GM12878 (cell line): ENCODE results near the gene B3GALT6. TPM values are rescaled to one million over a fixed set of nuclear protein-coding genes. Genes with fewer than 3 reads are reported as not detected.
A peak's percentile ranks its signal among the peaks of the same experiment; 100 is the strongest.

Experiments used
- CBFB ChIP-seq: IDR thresholded peaks from 2 replicates; pipeline ENCODE4 v1.6.1; 2016; ENCODE audit warnings: antibody characterized with exemption, low read depth
- CHD2 ChIP-seq: IDR thresholded peaks from 2 replicates; pipeline ENCODE4 v1.6.1; 2011; ENCODE audit warnings: low read depth, low read length, improper control_type of control experiment, borderline replicate concordance
- FOXK2 ChIP-seq: fragments of 450-650 bp; IDR thresholded peaks from 2 replicates; pipeline ENCODE4 v1.6.1; 2017; ENCODE audit warnings: mild to moderate bottlenecking, moderate library complexity
- FOXM1 ChIP-seq: IDR thresholded peaks from 2 replicates; pipeline ENCODE4 v1.6.1; 2012; ENCODE audit warnings: low read depth, mild to moderate bottlenecking, inconsistent platforms, low read length, moderate library complexity
- GABPA ChIP-seq: IDR thresholded peaks from 2 replicates; pipeline ENCODE4 v1.6.1; 2014; ENCODE audit warnings: antibody characterized with exemption, low read depth, mild to moderate bottlenecking, inconsistent platforms
- GATAD2B ChIP-seq: fragments of 450-650 bp; conservative IDR thresholded peaks from 2 replicates; pipeline ENCODE4 v1.6.1; 2017; ENCODE audit warnings: low read depth, mild to moderate bottlenecking, moderate library complexity
- HCFC1 ChIP-seq: fragments of 150-350 bp; IDR thresholded peaks from 2 replicates; pipeline ENCODE4 v1.6.1; 2014; ENCODE audit warnings: low read length
- HSF1 ChIP-seq: fragments of 150-350 bp; IDR thresholded peaks from 2 replicates; pipeline ENCODE4 v1.6.1; 2014; ENCODE audit warnings: mild to moderate bottlenecking, low read depth, low read length
- IRF3 ChIP-seq: fragments of 450-650 bp; IDR thresholded peaks from 2 replicates; pipeline ENCODE4 v1.6.1; 2014; ENCODE audit warnings: mild to moderate bottlenecking
- IRF4 ChIP-seq: IDR thresholded peaks from 2 replicates; pipeline ENCODE4 v1.6.1; 2011; ENCODE audit warnings: low read depth, low read length
- KDM1A ChIP-seq: fragments of 200-600 bp; sonication (generic); IDR thresholded peaks from 2 replicates; pipeline ENCODE4 v1.6.1; 2016; ENCODE audit warnings: borderline replicate concordance
- KLF5 ChIP-seq: fragments of 450-650 bp; IDR thresholded peaks from 2 replicates; pipeline ENCODE4 v1.6.1; 2014; ENCODE audit warnings: mild to moderate bottlenecking; ENCODE audit not compliant: partially characterized antibody
- MYB ChIP-seq: fragments of 150-350 bp; IDR thresholded peaks from 2 replicates; pipeline ENCODE4 v1.6.1; 2014; ENCODE audit warnings: mild to moderate bottlenecking, low read depth, low read length, borderline replicate concordance
- PAX5 ChIP-seq: IDR thresholded peaks from 2 replicates; pipeline ENCODE4 v1.6.1; 2011; ENCODE audit warnings: low read depth, low read length, borderline replicate concordance
- RB1 ChIP-seq: fragments of 450-650 bp; formaldehyde crosslinking; IDR thresholded peaks from 2 replicates; pipeline ENCODE4 v1.6.1; 2017; ENCODE audit warnings: mild to moderate bottlenecking, borderline replicate concordance
- SMAD5 ChIP-seq: IDR thresholded peaks from 2 replicates; pipeline ENCODE4 v1.6.1; 2016; ENCODE audit warnings: antibody characterized with exemption, low read depth
- SPI1 ChIP-seq: IDR thresholded peaks from 2 replicates; pipeline ENCODE4 v1.6.1; 2011; ENCODE audit warnings: low read depth, mild to moderate bottlenecking, low read length, moderate library complexity, borderline replicate concordance; ENCODE audit not compliant: insufficient read depth
- SUPT20H ChIP-seq: IDR thresholded peaks from 2 replicates; pipeline ENCODE4 v1.6.1; 2011; ENCODE audit warnings: low read depth, mild to moderate bottlenecking, low read length, moderate library complexity, borderline replicate concordance; ENCODE audit not compliant: control insufficient read depth
- TCF7 ChIP-seq: IDR thresholded peaks from 2 replicates; pipeline ENCODE4 v1.6.1; 2014; ENCODE audit warnings: antibody characterized with exemption, borderline replicate concordance
- YY1 ChIP-seq: IDR thresholded peaks from 2 replicates; pipeline ENCODE4 v1.6.1; 2011; ENCODE audit warnings: low read depth, mild to moderate bottlenecking, low read length
- ZBTB33 ChIP-seq: fragments of 450-650 bp; IDR thresholded peaks from 2 replicates; pipeline ENCODE4 v1.6.1; 2017; ENCODE audit warnings: mild to moderate bottlenecking
- ZNF24 ChIP-seq: fragments of 450-650 bp; IDR thresholded peaks from 2 replicates; pipeline ENCODE4 v1.6.1; 2017; ENCODE audit warnings: antibody characterized with exemption, mild to moderate bottlenecking
- ZNF274 ChIP-seq: IDR thresholded peaks from one replicate; pipeline ENCODE4 v1.8.0; 2011; ENCODE audit not compliant: insufficient read length, insufficient read depth
- polyA plus RNA-seq, 11 experiments: library from polyadenylated mRNA; depleted of rRNA in 4 of 11; unstranded in 6 of 11; stranded (reverse) in 5 of 11; fragments of >200 nt; fragmentation: Nextera tagmentation in 4 of 11; fragmentation: Illumina TruSeq in 1 of 11; extraction: Ambion mirVana in 4 of 11; extraction: Trizol in 1 of 11; gene quantifications; 1 replicate in 1 of 11; 2 replicates in 10 of 11; pipeline versions ENCODE4 v1.2.1 to v1.2.3, GENCODE V29; 2011 to 2016; ENCODE audit warnings: inconsistent platforms in 2 of 11, missing spikeins in 2 of 11, low read depth in 1 of 11
- total RNA-seq, 4 experiments: library from RNA; depleted of rRNA in 3 of 4; stranded (reverse); fragments of >200 nt in 3 of 4; fragmentation: Illumina TruSeq in 1 of 4; extraction: Trizol in 1 of 4; gene quantifications; 2 replicates each; pipeline versions ENCODE4 v1.2.1 to v1.2.3, GENCODE V29; 2013 to 2021
- TF ChIP-seq, protein P1 (sequence below): IDR thresholded peaks from 2 replicates; pipeline ENCODE4 v1.6.1; 2012; ENCODE audit warnings: low read depth, low read length, improper control_type of control experiment
- TF ChIP-seq, protein P2 (sequence below): fragments of 450-650 bp; IDR thresholded peaks from 2 replicates; pipeline ENCODE4 v1.6.1; 2017; ENCODE audit warnings: borderline replicate concordance

B3GALT6 gene
- total and polyA plus RNA-seq, 10 of the 15 experiments (the other 5 are each of a cell fraction or from before 2014, with no cell fraction given) = 0.53 to 20.8 (median 4.5) TPM

GRCh38 chr1:1273512-1274298 is 41.7 kb downstream of the B3GALT6 start, which contains the start of gene UBE2J2 (continued):
- no peak for TF ChIP-seq IRF3
- TF ChIP-seq IRF4 = no peak
- peak; percentile 33; the same call in 1 of the 2 replicates for TF ChIP-seq SMAD5
- TF ChIP-seq CHD2 = peak; percentile 88
- TF ChIP-seq HCFC1 = peak; percentile 77
- 0 out of 2 replicates have a peak, but pooled peaks have one; percentile 30 for TF ChIP-seq PAX5
- TF ChIP-seq GABPA = peak; percentile 90
- peak; percentile 95 for TF ChIP-seq GATAD2B
- no peak for TF ChIP-seq KDM1A
- TF ChIP-seq HSF1 = no peak
- TF ChIP-seq, protein P1, sequence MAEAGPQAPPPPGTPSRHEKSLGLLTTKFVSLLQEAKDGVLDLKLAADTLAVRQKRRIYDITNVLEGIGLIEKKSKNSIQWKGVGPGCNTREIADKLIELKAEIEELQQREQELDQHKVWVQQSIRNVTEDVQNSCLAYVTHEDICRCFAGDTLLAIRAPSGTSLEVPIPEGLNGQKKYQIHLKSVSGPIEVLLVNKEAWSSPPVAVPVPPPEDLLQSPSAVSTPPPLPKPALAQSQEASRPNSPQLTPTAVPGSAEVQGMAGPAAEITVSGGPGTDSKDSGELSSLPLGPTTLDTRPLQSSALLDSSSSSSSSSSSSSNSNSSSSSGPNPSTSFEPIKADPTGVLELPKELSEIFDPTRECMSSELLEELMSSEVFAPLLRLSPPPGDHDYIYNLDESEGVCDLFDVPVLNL = no peak
- TF ChIP-seq, protein P2, sequence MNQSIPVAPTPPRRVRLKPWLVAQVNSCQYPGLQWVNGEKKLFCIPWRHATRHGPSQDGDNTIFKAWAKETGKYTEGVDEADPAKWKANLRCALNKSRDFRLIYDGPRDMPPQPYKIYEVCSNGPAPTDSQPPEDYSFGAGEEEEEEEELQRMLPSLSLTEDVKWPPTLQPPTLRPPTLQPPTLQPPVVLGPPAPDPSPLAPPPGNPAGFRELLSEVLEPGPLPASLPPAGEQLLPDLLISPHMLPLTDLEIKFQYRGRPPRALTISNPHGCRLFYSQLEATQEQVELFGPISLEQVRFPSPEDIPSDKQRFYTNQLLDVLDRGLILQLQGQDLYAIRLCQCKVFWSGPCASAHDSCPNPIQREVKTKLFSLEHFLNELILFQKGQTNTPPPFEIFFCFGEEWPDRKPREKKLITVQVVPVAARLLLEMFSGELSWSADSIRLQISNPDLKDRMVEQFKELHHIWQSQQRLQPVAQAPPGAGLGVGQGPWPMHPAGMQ = no peak
- no peak for TF ChIP-seq FOXK2
- TF ChIP-seq ZNF274 = no peak
- no peak for TF ChIP-seq ZBTB33
- TF ChIP-seq RB1 = peak; percentile 22; the same call in 1 of the 2 replicates
- no peak for TF ChIP-seq TCF7
- TF ChIP-seq MYB = no peak
- no peak for TF ChIP-seq SUPT20H
- TF ChIP-seq SPI1 = no peak
- TF ChIP-seq YY1 = peak; percentile 98
- TF ChIP-seq FOXM1 = no peak
- no peak for TF ChIP-seq CBFB
- TF ChIP-seq KLF5 = peak; percentile 33
- TF ChIP-seq ZNF24 = peak; percentile 54; the same call in 1 of the 2 replicates
